Trophoblast cell (in vitro differentiated cells and primary cell): ENCODE measurements around the gene PBX3.
A peak's percentile ranks its signal among the peaks of the same experiment; 100 is the strongest.

Experiments
- DNase-seq, 2 donors: peaks; one replicate each; pipeline ENCODE4 v3.0.0-alpha.2; 2016
- H2AFZ ChIP-seq: 2 replicates; pipeline ENCODE4 v1.6.1; 2013; ENCODE audit warnings: low read length, moderate library complexity, mild to moderate bottlenecking; ENCODE audit not compliant: insufficient read depth, poor library complexity
- H2AK5ac ChIP-seq: 2 replicates; pipeline ENCODE4 v1.6.1; 2013; ENCODE audit warnings: mild to moderate bottlenecking, low read length
- H2BK120ac ChIP-seq: 2 replicates; pipeline ENCODE4 v1.6.1; 2013; ENCODE audit warnings: low read length, mild to moderate bottlenecking, moderate library complexity; ENCODE audit not compliant: insufficient read depth, poor library complexity
- H2BK12ac ChIP-seq: 2 replicates; pipeline ENCODE4 v1.6.1; 2013; ENCODE audit warnings: mild to moderate bottlenecking, low read length, moderate library complexity
- H2BK5ac ChIP-seq: 2 replicates; pipeline ENCODE4 v1.6.1; 2013; ENCODE audit warnings: low read length, low read depth, moderate library complexity, mild to moderate bottlenecking; ENCODE audit not compliant: poor library complexity
- H3K14ac ChIP-seq: 2 replicates; pipeline ENCODE4 v1.6.1; 2013; ENCODE audit warnings: mild to moderate bottlenecking, low read length
- H3K18ac ChIP-seq: 2 replicates; pipeline ENCODE4 v1.6.1; 2013; ENCODE audit warnings: mild to moderate bottlenecking, low read length
- H3K23ac ChIP-seq: 2 replicates; pipeline ENCODE4 v1.6.1; 2013; ENCODE audit warnings: low read length
- H3K27ac ChIP-seq: 2 replicates; pipeline ENCODE4 v1.5.1; 2013; ENCODE audit warnings: low read depth, mild to moderate bottlenecking, inconsistent platforms, low read length, moderate library complexity
- H3K27me3 ChIP-seq: 2 replicates; pipeline ENCODE4 v1.6.1; 2013; ENCODE audit warnings: inconsistent platforms, mild to moderate bottlenecking, low read length, moderate library complexity; ENCODE audit not compliant: insufficient read depth
- H3K36me3 ChIP-seq, 2 experiments: 1 replicate in 1 of 2; 2 replicates in 1 of 2; pipeline ENCODE4 v1.6.1; 2013; ENCODE audit warnings: low read length in 2 of 2, mild to moderate bottlenecking in 2 of 2, moderate library complexity in 1 of 2; ENCODE audit not compliant: insufficient read depth in 2 of 2, control insufficient read depth in 1 of 2
- H3K4ac ChIP-seq: 2 replicates; pipeline ENCODE4 v1.6.1; 2013; ENCODE audit warnings: low read depth, mild to moderate bottlenecking, low read length, moderate library complexity
- H3K4me1 ChIP-seq, 2 experiments: 1 replicate in 1 of 2; 2 replicates in 1 of 2; pipeline ENCODE4 v1.6.1; 2013; ENCODE audit warnings: low read length in 2 of 2, mild to moderate bottlenecking in 2 of 2, moderate library complexity in 1 of 2; ENCODE audit not compliant: insufficient read depth in 2 of 2, control insufficient read depth in 1 of 2
- H3K4me2 ChIP-seq: 2 replicates; pipeline ENCODE4 v1.6.1; 2013; ENCODE audit warnings: inconsistent platforms, mild to moderate bottlenecking, low read length, moderate library complexity
- H3K4me3 ChIP-seq: 2 replicates; pipeline ENCODE4 v1.5.1; 2013; ENCODE audit warnings: mild to moderate bottlenecking, low read depth, low read length, inconsistent platforms
- H3K79me1 ChIP-seq: one replicate; pipeline ENCODE4 v1.6.1; 2013; ENCODE audit warnings: low read length
- H3K79me2 ChIP-seq: 2 replicates; pipeline ENCODE4 v1.6.1; 2013; ENCODE audit warnings: low read length, mild to moderate bottlenecking; ENCODE audit not compliant: control insufficient read depth, insufficient read depth, poor library complexity
- H3K9ac ChIP-seq: 2 replicates; pipeline ENCODE4 v1.6.1; 2013; ENCODE audit warnings: mild to moderate bottlenecking, low read length
- H3K9me3 ChIP-seq: 2 replicates; pipeline ENCODE4 v1.6.1; 2013; ENCODE audit warnings: low read depth, mild to moderate bottlenecking, control low read depth, inconsistent platforms, low read length; ENCODE audit not compliant: insufficient read depth
- H4K12ac ChIP-seq: 2 replicates; pipeline ENCODE4 v1.6.1; 2013; ENCODE audit warnings: low read depth, mild to moderate bottlenecking, low read length, moderate library complexity
- H4K8ac ChIP-seq: 2 replicates; pipeline ENCODE4 v1.6.1; 2013; ENCODE audit warnings: low read depth, mild to moderate bottlenecking, low read length, moderate library complexity
- H4K91ac ChIP-seq: one replicate; pipeline ENCODE4 v1.6.1; 2013; ENCODE audit warnings: low read depth, mild to moderate bottlenecking, low read length, moderate library complexity
- WGBS: extraction: QIAGEN DNeasy Blood & Tissue Kit; methylation state at CpG from one replicate; pipeline ENCODE4 v1.1.7; 2013; ENCODE audit warnings: missing lambda C conversion rate; ENCODE audit not compliant: insufficient read length, insufficient coverage; ENCODE audit errors: extremely low coverage; 5-methylcytosine and 5-hydroxymethylcytosine counted together

PBX3 gene

DNA sequence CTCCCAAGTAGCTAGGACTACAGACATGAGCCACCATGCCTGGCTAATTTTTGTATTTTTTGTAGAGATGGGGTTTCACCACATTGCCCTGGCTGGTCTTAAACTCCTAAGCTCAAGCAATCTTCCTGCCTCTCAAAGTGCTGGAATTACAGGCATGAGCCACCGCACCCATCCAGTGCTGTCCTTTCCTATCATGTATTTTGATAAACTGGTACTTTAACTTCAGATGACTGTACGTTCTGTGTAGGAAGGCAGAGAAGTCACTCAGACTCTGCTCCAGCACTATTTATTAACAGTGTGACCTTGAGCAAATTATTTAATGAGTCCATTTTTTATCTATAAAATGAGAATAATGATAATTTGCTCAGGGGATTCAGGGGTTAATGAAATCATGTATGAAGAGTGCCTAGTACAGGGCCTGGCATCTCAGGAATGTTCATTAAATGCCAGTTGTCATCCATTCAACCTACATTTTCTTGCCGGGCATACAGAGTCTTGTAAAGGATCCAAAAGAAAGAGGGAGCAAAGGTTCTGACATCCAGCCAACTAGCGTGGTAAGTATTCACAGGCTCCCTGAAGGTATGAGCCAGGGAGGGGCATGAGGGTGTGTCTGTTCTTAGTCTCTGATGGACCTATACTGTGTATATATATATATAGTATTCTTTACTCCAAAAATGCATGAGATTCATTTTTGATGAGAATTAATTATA, 201.9 kb downstream of the PBX3 start:
- Histone ChIP-seq H3K9me3 (no peaks in the 10 kb centered on the region), H3K9ac (no peak overlapping the region), H4K8ac (no peak overlapping the region), H4K12ac (no peak overlapping the region), H3K4me2 (no peak overlapping the region), H3K23ac (no peak overlapping the region), H3K36me3 (no peaks in the 10 kb centered on the region), H2BK120ac (no peak overlapping the region), H3K18ac (no peak overlapping the region), H3K27me3 (no peaks in the 10 kb centered on the region), H3K27ac (no peak overlapping the region), H3K79me1 (no peaks in the 10 kb centered on the region), H2BK5ac (no peak overlapping the region), H3K4me1 (no peaks in the 10 kb centered on the region), H2BK12ac (no peak overlapping the region), H3K79me2 (no peaks in the 10 kb centered on the region), H2AFZ (no peak overlapping the region), H4K91ac (no peak overlapping the region), H2AK5ac (no peak overlapping the region), H3K4me3 (no peak overlapping the region), H3K14ac (no peak overlapping the region), H3K4ac (no peak overlapping the region)
- WGBS = no CpG with 5 or more reads among the region's 4 CpGs
- peak in 1 of 2 donors; percentile 9 for DNase-seq

DNA sequence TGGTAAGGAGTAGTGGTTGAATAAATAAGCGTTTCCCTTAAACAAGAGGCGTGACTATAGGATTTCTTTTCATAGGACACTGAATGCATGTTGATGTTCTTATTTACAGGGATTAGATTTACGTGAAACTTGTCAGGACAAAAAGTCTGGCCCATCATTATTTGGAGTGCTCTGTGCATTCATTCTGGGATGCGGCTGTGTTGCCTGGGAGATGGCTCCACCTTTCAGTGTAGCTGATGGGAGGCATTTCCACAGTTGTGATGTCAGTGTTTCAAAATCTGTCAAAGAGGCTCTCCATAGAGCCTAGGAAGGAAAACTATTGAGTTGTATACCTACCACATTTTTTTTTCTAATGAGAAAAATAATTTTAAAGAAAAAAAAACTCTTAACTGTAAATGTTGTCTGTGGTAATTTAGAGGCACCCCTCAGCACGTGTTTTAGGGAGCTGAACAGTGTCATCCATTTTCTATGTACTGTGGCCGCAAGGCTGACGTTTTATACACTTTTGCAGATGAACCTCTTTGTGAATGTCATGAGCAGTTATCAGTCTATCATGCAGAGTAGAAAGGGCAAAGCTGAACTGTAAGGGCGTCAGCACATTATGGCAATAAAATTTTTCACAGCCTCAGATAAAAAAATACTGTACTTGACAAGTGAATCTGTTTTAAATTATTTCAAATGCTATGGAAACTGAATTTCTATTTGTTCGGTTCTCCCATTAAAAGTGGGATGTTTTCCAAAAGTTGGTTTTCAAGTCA, 202.7 kb downstream of the PBX3 start:
- no peak overlapping the region for H2BK12ac ChIP-seq
- WGBS = no CpG with 5 or more reads among the region's 9 CpGs

GRCh38 chr9:125950880-125951471, 203.8 kb downstream of the PBX3 start:
- no peaks in the 10 kb centered on the region for H3K36me3 ChIP-seq
- H3K14ac ChIP-seq = no peak overlapping the region
- H4K91ac ChIP-seq = no peak overlapping the region
- H2BK5ac ChIP-seq = no peak overlapping the region
- H2AK5ac ChIP-seq = no peak overlapping the region
- H3K4me2 ChIP-seq = no peak overlapping the region
- H4K8ac ChIP-seq = no peak overlapping the region
- no peak overlapping the region for H3K4ac ChIP-seq
- no peak overlapping the region for H3K18ac ChIP-seq
- H3K79me2 ChIP-seq = no peaks in the 10 kb centered on the region
- WGBS = 100% methylated on average over 1 of the region's 4 CpGs
- no peak for DNase-seq
- no peak overlapping the region for H4K12ac ChIP-seq
- no peak overlapping the region for H3K27ac ChIP-seq
- H3K23ac ChIP-seq = no peak overlapping the region
- no peaks in the 10 kb centered on the region for H3K79me1 ChIP-seq
- H2AFZ ChIP-seq = no peak overlapping the region
- no peaks in the 10 kb centered on the region for H3K9me3 ChIP-seq
- H2BK12ac ChIP-seq = no peak overlapping the region
- H3K9ac ChIP-seq = no peak overlapping the region
- H3K27me3 ChIP-seq = no peaks in the 10 kb centered on the region
- H3K4me1 ChIP-seq = no peaks in the 10 kb centered on the region
- no peak overlapping the region for H2BK120ac ChIP-seq
- H3K4me3 ChIP-seq = no peak overlapping the region

More for the DNA sequence above, 202.7 kb downstream of the PBX3 start:
- Histone ChIP-seq H2AFZ (no peak overlapping the region), H3K18ac (no peak overlapping the region), H3K27me3 (no peaks in the 10 kb centered on the region), H3K4me1 (no peaks in the 10 kb centered on the region), H4K12ac (no peak overlapping the region), H3K79me2 (no peaks in the 10 kb centered on the region), H3K4me3 (no peak overlapping the region), H3K9me3 (no peaks in the 10 kb centered on the region), H3K23ac (no peak overlapping the region), H3K27ac (no peak overlapping the region), H4K8ac (no peak overlapping the region), H2BK5ac (no peak overlapping the region), H3K9ac (no peak overlapping the region), H3K14ac (no peak overlapping the region), H3K4ac (no peak overlapping the region), H2BK120ac (no peak overlapping the region), H4K91ac (no peak overlapping the region), H3K36me3 (no peaks in the 10 kb centered on the region), H3K79me1 (no peaks in the 10 kb centered on the region), H2AK5ac (no peak overlapping the region), H3K4me2 (no peak overlapping the region)
- no peak for DNase-seq

DNA sequence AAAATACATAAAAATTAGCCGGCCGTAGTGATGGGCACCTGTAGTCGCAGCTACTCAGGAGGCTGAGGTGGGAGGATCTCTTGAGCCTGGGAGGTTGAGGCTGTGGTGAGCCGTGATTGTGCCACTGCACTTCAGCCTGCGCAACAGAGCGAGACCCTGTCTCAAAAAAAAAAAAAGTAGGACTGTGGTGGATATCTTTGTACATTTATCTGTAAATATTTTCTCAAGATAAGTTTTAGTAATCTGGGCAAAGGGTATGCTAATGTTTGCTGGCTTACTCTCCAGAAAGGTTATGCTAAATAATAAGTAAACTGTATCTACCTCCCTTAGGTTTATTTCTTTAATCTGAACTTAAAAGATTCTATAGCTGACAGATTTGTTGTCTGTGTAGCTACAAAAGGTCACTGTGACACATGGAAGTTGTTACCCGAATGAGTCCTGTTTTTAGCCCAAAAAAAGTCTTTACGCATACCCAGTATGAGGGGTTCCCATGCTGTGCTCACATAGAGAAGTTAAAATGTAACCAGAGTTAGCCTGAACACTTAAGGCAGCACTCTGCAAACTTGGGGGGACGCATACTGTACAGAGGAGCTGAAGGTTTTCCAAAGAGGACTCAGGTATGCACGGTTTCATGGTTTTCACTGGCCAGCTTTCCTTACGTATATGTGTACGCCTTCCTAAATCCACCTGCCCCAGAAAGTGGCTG, 206.3 kb downstream of the PBX3 start:
- H3K79me1 ChIP-seq = no peaks in the 10 kb centered on the region
- no peak overlapping the region for H2BK120ac ChIP-seq
- H3K4me2 ChIP-seq = no peak overlapping the region
- no peak overlapping the region for H4K91ac ChIP-seq
- H3K27ac ChIP-seq = no peak overlapping the region
- DNase-seq = no peak
- peak overlapping the region; percentile 61 for H3K23ac ChIP-seq
- WGBS = no CpG with 5 or more reads among the region's 12 CpGs
- H2AFZ ChIP-seq = no peak overlapping the region
- no peak overlapping the region for H4K8ac ChIP-seq
- H4K12ac ChIP-seq = no peak overlapping the region
- no peak overlapping the region for H2BK12ac ChIP-seq
- H3K4me1 ChIP-seq = peaks cover 2% of the 10 kb centered on the region in 2 experiments
- no peak overlapping the region for H2AK5ac ChIP-seq
- H2BK5ac ChIP-seq = no peak overlapping the region
- H3K4ac ChIP-seq = no peak overlapping the region
- no peak overlapping the region for H3K14ac ChIP-seq
- H3K18ac ChIP-seq = no peak overlapping the region
- H3K9ac ChIP-seq = no peak overlapping the region
- no peaks in the 10 kb centered on the region for H3K9me3 ChIP-seq
- no peak overlapping the region for H3K4me3 ChIP-seq
- H3K27me3 ChIP-seq = no peaks in the 10 kb centered on the region
- H3K79me2 ChIP-seq = no peaks in the 10 kb centered on the region
- H3K36me3 ChIP-seq = no peaks in the 10 kb centered on the region
